Ovary (tissue), 3 donors: ENCODE results near the gene TNFRSF9.

Experiments
- CTCF ChIP-seq, 3 donors: fragments of 450-650 bp in 2 of 3; fragments of 200-600 bp in 1 of 3; IDR thresholded peaks; one replicate each; pipeline versions ENCODE4 v1.5.1 to v1.8.0; 2016 to 2022; ENCODE audit warnings: antibody characterized with exemption in 3 of 3, mild to moderate bottlenecking in 1 of 3
- POLR2A ChIP-seq: fragments of 450-650 bp; IDR thresholded peaks from one replicate; pipeline ENCODE4 v1.6.1; 2017; ENCODE audit warnings: antibody characterized with exemption, mild to moderate bottlenecking, moderate library complexity
- donor health status: DM: no; HTN: no; CAD: no.

- TF ChIP-seq CTCF (IDR thresholded peaks at IDR 0.05) (no peak), POLR2A (no peak)
These were observed 52.2 kb downstream of the TNFRSF9 start for GRCh38 chr1:7888248-7889081.
